GM19324 (cell line): ENCODE measurements around the gene PNPO.

Experiments
- ATAC-seq: cut with Tn5 transposase; IDR thresholded peaks from one replicate; pipeline ENCODE4 v1.9.1; 2021; ENCODE audit warnings: mild to moderate bottlenecking, moderate library complexity; ENCODE audit not compliant: unreplicated experiment, low FRiP score

The PNPO gene

GRCh38 chr17:47994724-47995123, 53.4 kb downstream of the PNPO start:
- no peak for ATAC-seq

- ATAC-seq, result no peak
These were observed 54.0 kb downstream of the PNPO start for GRCh38 chr17:47995241-47995935.

- ATAC-seq, result no peak
These were observed 54.8 kb downstream of the PNPO start for GRCh38 chr17:47996201-47996600.

GRCh38 chr17:47997586-47997985, 56.2 kb downstream of the PNPO start:
- no peak for ATAC-seq

- no peak for ATAC-seq
These were observed 56.7 kb downstream of the PNPO start for GRCh38 chr17:47998044-47998443.
